HG03558 (cell line): ENCODE measurements around the gene HOXA6.

Source experiments
- ATAC-seq: cut with Tn5 transposase; IDR thresholded peaks from one replicate; pipeline ENCODE4 v1.9.1; 2021; ENCODE audit warnings: moderate number of reproducible peaks; ENCODE audit not compliant: unreplicated experiment; ENCODE audit errors: extremely low read depth

HOXA6 gene

DNA sequence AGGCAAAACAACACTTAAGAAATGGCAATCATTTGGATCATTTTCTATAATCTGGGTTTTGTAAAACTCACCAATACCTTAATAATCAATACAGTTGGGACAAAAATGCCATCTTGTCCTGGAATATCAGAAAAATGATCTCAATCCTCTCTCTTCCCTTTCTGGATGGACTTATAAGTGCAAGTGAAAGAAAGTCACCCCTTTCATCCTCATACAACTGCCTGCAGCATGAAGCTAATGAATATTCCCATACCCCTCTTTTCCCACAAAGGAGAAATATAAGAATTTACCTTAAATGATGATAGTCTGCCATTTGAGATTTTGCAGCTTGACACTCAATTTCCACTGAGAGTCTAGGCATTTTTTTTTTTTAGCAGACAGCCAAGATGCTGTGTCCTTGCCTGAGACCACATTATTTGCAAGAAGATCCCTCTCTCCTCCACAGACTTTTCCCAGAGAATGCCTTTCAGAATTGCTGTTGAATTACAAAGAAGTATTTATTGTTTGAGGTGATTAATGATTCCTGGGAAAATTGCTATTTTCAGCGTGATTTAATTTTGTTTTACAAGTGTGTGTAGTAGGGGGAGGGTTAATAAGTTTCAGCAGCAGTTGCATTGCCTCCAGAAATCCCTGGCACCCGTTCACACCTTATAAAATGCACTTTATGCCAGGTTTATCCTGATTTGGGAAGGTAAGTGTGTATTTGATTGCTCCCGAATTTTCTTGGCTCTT, 20.8 kb downstream of the HOXA6 start:
- no peak for ATAC-seq

DNA sequence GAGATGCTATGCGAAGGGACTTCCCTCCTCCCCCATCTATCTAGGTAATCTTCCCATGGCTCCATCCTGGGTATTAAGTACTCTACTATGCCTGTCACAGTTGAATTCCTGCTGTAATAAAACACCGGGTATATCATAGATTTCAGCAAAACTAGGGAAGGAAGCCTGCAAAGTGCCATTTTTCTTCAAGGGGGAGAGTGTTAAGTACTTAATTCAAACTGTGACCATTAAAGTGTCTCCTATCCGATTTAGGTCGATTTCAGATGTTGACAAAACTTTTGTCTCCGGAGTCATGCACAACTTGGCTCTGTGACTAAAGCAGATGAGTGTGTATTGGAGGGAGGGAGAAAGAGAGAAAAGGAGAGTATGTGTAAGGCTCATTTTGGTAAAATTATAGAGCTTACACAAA, 21.6 kb downstream of the HOXA6 start:
- ATAC-seq = no peak

DNA sequence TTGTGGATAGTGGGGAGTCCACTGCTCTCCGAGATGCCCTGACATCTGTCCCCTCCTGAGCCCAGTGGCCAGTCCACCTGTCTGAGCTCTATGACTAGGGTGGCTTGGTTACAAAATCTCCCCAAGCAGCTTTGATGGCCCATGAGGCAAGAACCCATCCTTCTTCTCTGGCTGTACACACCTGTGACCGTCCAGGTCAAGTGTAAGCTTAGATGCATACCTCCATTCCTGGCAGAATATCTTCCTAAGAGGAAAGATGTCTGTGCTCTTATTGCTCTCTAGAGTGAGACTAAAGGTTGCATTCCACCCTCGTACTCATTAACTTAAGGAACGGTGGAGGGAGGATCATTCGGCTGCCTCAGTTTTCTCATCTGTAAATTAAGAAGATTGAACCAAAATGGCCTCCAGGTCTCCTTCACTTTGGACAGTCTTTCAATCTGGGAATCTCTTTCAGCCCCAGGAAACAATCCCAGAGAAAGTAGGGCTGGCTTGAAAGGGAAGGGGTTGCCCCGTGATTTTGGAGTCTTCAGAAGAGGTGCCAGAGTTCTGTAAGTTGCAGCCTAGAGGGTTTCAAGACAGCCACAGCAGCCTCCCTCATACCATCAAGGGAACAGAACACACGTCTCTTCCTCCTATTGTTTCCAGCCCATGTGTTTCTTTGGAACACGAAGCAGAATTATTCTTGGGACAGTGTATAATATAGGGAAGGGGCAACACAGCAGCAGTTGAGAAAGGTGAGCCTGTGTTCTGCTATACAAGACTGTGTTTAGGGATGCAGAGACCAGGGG, 22.5 kb downstream of the HOXA6 start:
- ATAC-seq = no peak

- ATAC-seq = no peak
These were observed 23.3 kb downstream of the HOXA6 start for GRCh38 chr7:27124096-27124901.

GRCh38 chr7:27123477-27124053, 24.0 kb downstream of the HOXA6 start:
- ATAC-seq = no peak

- no peak for ATAC-seq
These were observed 24.5 kb downstream of the HOXA6 start for GRCh38 chr7:27123007-27123476.

GRCh38 chr7:27122077-27122910, 25.3 kb downstream of the HOXA6 start:
- ATAC-seq = no peak

GRCh38 chr7:27121684-27122076, 25.9 kb downstream of the HOXA6 start:
- ATAC-seq = no peak

DNA sequence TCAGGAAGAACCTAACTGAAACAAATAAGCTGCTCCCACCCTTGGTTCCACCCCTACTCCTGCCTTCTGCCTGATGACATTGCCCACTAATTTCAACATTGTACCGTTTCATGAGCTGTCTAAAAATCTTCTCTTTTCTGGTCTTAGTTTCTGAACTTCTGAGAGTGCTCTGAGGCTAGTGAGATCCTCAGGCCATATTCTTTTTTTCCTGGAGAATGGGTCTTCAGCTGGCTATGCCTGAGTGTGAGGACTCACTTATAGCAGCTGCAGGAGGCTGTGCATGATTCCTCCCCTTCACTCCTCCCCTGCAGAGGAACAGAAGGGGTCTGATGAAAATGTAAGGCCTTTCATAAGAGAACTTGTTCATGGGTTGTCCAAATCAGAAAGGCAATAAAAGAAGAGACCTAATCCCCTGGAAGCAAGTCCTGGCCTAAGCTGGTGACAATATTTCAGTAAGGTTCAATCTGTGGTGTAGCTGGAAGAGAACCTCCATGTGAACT, 28.1 kb downstream of the HOXA6 start:
- ATAC-seq = no peak

GRCh38 chr7:27118580-27118979, 29.0 kb downstream of the HOXA6 start:
- no peak for ATAC-seq

- ATAC-seq = no peak
These were observed 29.6 kb downstream of the HOXA6 start for GRCh38 chr7:27117887-27118491.

- ATAC-seq = no peak
These were observed 30.4 kb downstream of the HOXA6 start for GRCh38 chr7:27116962-27117886.

GRCh38 chr7:27116031-27116961, 31.3 kb downstream of the HOXA6 start:
- no peak for ATAC-seq

GRCh38 chr7:27115221-27116026, 32.1 kb downstream of the HOXA6 start:
- ATAC-seq = no peak

GRCh38 chr7:27114881-27115220, 32.7 kb downstream of the HOXA6 start:
- ATAC-seq = no peak
